Measurements from ENCODE around the gene AMY1B.
"Not testable (repeated sequence)": the region's sequence is repeated elsewhere in the genome, so short reads cannot be mapped to it uniquely, and the experiment has no call there.

- not testable (repeated sequence) for TF ChIP-seq CTCF, POLR2A, EP300, POLR2AphosphoS5 (IDR thresholded peaks at IDR 0.05)
Measured at GRCh38 chr1:103738031-103738430, 42.0 kb upstream of the AMY1B start.
